K562 (cell line): ENCODE data around the gene TFEC.

Source experiments
- EGR1 ChIP-seq: fragments of 450-650 bp; conservative IDR thresholded peaks from 2 replicates; pipeline ENCODE4 v1.6.1; 2017; ENCODE audit warnings: mild to moderate bottlenecking
- L3MBTL2 ChIP-seq: fragments of 450-650 bp; IDR thresholded peaks from 2 replicates; pipeline ENCODE4 v1.6.1; 2016; ENCODE audit warnings: mild to moderate bottlenecking, moderate library complexity
- MAX ChIP-seq: sonication (generic); formaldehyde crosslinking; IDR thresholded peaks from 2 replicates; pipeline ENCODE4 v1.9.0; 2022; ENCODE audit warnings: mild to moderate bottlenecking, missing genetic modification reagents
- POLR2A ChIP-seq: fragments of 450-650 bp; conservative IDR thresholded peaks from 2 replicates; pipeline ENCODE4 v1.6.1; 2016
- RFX1 ChIP-seq: fragments of 450-650 bp; IDR thresholded peaks from 2 replicates; pipeline ENCODE4 v1.6.1; 2016; ENCODE audit warnings: mild to moderate bottlenecking, moderate library complexity
- SIX5 ChIP-seq, 2 experiments: IDR thresholded peaks; 2 replicates each; pipeline ENCODE4 v1.6.1; 2011; ENCODE audit warnings: low read length in 2 of 2, borderline replicate concordance in 1 of 2, low read depth in 1 of 2, mild to moderate bottlenecking in 1 of 2, moderate library complexity in 1 of 2; ENCODE audit not compliant: insufficient read depth in 1 of 2
- ZBTB33 ChIP-seq: sonication (generic); formaldehyde crosslinking; IDR thresholded peaks from 2 replicates; pipeline ENCODE4 v1.8.1; 2023; ENCODE audit warnings: mild to moderate bottlenecking, missing genetic modification reagents
- TF ChIP-seq, protein P1 (sequence below): fragments of 450-650 bp; conservative IDR thresholded peaks from 2 replicates; pipeline ENCODE4 v1.6.1; 2016; ENCODE audit warnings: missing genetic modification characterization, low read depth, mild to moderate bottlenecking, control low read depth, missing compliant biosample characterization
- TF ChIP-seq, protein P2 (sequence below), 3 experiments: IDR thresholded peaks in 2 of 3; conservative IDR thresholded peaks in 1 of 3; 2 replicates each; pipeline ENCODE4 v1.5.1; 2011 to 2012; ENCODE audit warnings: low read length in 3 of 3, mild to moderate bottlenecking in 3 of 3, control low read depth in 2 of 3, improper control_type of control experiment in 1 of 3, inconsistent platforms in 1 of 3, low read depth in 1 of 3, mixed read lengths in 1 of 3, moderate library complexity in 1 of 3; ENCODE audit not compliant: insufficient read depth in 2 of 3
- TF ChIP-seq, protein P3 (sequence below), 3 experiments: fragments of 200-800 bp in 1 of 3; fragments of 250-450 bp in 1 of 3; fragments of 450-650 bp in 1 of 3; sonication (Bioruptor Pico) in 1 of 3; sonication (Bioruptor generic) in 1 of 3; formaldehyde crosslinking in 1 of 3; IDR thresholded peaks; 2 replicates each; pipeline versions ENCODE4 v1.6.1 to v1.8.0; 2016 to 2022; ENCODE audit warnings: mild to moderate bottlenecking in 2 of 3, missing genetic modification characterization in 2 of 3, missing compliant biosample characterization in 1 of 3, moderate library complexity in 1 of 3
- TF ChIP-seq, protein P4 (sequence below): sonication (generic); formaldehyde crosslinking; IDR thresholded peaks from 2 replicates; pipeline ENCODE4 v1.8.0; 2022; ENCODE audit warnings: missing genetic modification reagents, mild to moderate bottlenecking, borderline replicate concordance

- TF ChIP-seq SIX5 (IDR thresholded peaks at IDR 0.05; ENCODE audit: borderline replicate concordance in 1 of 2, insufficient read depth in 1 of 2, low read depth in 1 of 2, low read length in 2 of 2): no peak
- TF ChIP-seq, protein P1, sequence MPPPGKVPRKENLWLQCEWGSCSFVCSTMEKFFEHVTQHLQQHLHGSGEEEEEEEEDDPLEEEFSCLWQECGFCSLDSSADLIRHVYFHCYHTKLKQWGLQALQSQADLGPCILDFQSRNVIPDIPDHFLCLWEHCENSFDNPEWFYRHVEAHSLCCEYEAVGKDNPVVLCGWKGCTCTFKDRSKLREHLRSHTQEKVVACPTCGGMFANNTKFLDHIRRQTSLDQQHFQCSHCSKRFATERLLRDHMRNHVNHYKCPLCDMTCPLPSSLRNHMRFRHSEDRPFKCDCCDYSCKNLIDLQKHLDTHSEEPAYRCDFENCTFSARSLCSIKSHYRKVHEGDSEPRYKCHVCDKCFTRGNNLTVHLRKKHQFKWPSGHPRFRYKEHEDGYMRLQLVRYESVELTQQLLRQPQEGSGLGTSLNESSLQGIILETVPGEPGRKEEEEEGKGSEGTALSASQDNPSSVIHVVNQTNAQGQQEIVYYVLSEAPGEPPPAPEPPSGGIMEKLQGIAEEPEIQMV: no peak
- TF ChIP-seq, protein P2, sequence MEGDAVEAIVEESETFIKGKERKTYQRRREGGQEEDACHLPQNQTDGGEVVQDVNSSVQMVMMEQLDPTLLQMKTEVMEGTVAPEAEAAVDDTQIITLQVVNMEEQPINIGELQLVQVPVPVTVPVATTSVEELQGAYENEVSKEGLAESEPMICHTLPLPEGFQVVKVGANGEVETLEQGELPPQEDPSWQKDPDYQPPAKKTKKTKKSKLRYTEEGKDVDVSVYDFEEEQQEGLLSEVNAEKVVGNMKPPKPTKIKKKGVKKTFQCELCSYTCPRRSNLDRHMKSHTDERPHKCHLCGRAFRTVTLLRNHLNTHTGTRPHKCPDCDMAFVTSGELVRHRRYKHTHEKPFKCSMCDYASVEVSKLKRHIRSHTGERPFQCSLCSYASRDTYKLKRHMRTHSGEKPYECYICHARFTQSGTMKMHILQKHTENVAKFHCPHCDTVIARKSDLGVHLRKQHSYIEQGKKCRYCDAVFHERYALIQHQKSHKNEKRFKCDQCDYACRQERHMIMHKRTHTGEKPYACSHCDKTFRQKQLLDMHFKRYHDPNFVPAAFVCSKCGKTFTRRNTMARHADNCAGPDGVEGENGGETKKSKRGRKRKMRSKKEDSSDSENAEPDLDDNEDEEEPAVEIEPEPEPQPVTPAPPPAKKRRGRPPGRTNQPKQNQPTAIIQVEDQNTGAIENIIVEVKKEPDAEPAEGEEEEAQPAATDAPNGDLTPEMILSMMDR (IDR thresholded peaks at IDR 0.05 in 2 of 3, conservative IDR thresholded peaks at IDR 0.05 in 1 of 3; ENCODE audit: insufficient read depth in 2 of 3, low read depth in 1 of 3, low read length in 3 of 3): no peak
- no peak for TF ChIP-seq EGR1
- TF ChIP-seq MAX (CRISPR knock-in tag): no peak
- no peak for TF ChIP-seq POLR2A
- no peak for TF ChIP-seq RFX1
- TF ChIP-seq, protein P3, sequence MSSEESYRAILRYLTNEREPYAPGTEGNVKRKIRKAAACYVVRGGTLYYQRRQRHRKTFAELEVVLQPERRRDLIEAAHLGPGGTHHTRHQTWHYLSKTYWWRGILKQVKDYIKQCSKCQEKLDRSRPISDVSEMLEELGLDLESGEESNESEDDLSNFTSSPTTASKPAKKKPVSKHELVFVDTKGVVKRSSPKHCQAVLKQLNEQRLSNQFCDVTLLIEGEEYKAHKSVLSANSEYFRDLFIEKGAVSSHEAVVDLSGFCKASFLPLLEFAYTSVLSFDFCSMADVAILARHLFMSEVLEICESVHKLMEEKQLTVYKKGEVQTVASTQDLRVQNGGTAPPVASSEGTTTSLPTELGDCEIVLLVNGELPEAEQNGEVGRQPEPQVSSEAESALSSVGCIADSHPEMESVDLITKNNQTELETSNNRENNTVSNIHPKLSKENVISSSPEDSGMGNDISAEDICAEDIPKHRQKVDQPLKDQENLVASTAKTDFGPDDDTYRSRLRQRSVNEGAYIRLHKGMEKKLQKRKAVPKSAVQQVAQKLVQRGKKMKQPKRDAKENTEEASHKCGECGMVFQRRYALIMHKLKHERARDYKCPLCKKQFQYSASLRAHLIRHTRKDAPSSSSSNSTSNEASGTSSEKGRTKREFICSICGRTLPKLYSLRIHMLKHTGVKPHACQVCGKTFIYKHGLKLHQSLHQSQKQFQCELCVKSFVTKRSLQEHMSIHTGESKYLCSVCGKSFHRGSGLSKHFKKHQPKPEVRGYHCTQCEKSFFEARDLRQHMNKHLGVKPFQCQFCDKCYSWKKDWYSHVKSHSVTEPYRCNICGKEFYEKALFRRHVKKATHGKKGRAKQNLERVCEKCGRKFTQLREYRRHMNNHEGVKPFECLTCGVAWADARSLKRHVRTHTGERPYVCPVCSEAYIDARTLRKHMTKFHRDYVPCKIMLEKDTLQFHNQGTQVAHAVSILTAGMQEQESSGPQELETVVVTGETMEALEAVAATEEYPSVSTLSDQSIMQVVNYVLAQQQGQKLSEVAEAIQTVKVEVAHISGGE (CRISPR knock-in tag; IDR thresholded peaks at IDR 0.05): no peak
- TF ChIP-seq, protein P4, sequence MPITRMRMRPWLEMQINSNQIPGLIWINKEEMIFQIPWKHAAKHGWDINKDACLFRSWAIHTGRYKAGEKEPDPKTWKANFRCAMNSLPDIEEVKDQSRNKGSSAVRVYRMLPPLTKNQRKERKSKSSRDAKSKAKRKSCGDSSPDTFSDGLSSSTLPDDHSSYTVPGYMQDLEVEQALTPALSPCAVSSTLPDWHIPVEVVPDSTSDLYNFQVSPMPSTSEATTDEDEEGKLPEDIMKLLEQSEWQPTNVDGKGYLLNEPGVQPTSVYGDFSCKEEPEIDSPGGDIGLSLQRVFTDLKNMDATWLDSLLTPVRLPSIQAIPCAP (CRISPR knock-in tag): no peak
- TF ChIP-seq L3MBTL2: no peak
- no peak for TF ChIP-seq ZBTB33 (CRISPR knock-in tag)
Observed at GRCh38 chr7:115911465-115911864, 119.1 kb downstream of the TFEC start.
